Measurements from ENCODE around the gene CRHR1. TPM values are rescaled to one million over a fixed set of nuclear protein-coding genes. Genes with fewer than 3 reads are reported as not detected.

Gene CRHR1
- total RNA-seq, 1 experiment from 2014 or later = 1.6 TPM

DNA sequence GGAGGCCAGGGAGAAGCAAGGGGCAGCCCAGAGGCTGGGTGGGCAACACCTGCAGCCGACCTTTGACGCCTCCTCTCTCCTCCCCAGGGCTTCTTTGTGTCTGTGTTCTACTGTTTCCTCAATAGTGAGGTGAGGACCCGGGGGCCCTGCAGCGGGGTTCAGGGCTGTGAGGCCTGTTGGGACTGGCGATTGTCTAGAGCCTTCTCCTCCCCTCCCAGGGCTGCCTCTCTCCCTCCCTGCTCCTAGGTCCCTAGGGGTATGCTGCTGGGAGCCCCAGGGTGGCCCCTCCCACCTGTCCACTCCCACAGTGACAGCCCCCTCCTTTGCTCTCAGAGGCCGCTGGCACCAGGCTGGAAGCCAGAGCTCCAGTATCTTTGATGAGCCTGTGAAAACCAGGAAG lies 49.8 kb downstream of the CRHR1 start:
- POLR2A ChIA-PET = no interaction called here

DNA sequence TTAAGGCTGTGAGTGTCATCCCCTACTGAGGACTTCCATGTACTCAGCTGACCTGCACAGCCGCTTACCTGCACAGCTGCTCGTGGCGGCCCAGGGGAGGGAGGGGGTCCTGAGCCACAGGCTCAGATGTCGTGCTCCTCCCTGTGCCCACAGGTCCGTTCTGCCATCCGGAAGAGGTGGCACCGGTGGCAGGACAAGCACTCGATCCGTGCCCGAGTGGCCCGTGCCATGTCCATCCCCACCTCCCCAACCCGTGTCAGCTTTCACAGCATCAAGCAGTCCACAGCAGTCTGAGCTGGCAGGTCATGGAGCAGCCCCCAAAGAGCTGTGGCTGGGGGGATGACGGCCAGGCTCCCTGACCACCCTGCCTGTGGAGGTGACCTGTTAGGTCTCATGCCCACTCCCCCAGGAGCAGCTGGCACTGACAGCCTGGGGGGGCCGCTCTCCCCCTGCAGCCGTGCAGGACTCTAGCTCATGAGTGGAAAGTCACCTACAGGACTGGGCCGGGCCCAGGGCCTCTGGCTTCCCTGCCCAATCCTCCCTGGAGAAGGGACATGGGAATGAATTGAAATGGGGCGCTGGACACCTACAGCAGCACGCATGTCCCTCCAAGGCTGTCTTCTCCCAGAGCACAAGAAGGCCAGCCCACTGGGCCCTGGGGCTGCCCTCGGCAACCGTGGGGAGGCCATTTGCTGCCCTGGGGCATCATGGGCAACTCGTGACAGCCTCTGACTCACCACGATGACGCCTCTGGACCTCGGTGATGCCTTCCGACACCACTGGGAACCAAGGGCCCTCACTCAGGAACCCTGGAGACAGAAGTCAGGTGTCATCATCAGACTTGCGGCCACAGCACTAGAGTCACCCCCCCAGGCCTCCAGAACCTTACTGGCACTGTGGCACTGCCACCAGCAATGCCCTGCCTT lies 50.6 kb downstream of the CRHR1 start:
- no peak overlapping the region for H3K27ac Mint-ChIP-seq
- H3K36me3 Mint-ChIP-seq = no peaks in the 10 kb centered on the region
- DNase-seq (ENCODE audit: low spot score) (no peak), ATAC-seq (no peak)
- H3K9me3 Mint-ChIP-seq = no peaks in the 10 kb centered on the region
- no peaks in the 10 kb centered on the region; the same call in 1 of the 2 replicates for H3K27me3 Mint-ChIP-seq (ENCODE audit: low read depth)
- TF ChIP-seq NR1H2 (CRISPR knock-in tag; IDR thresholded peaks at IDR 0.05) (no peak), ZSCAN18 (CRISPR knock-in tag; IDR thresholded peaks at IDR 0.05) (no peak)
- ChIA-PET CTCF (interaction anchor here (0.7 to 1.3 kb wide), 7 partner anchors 14 to 195 kb away, joined by 3 to 7 read pairs (median 4); no protein-coding TSS in a partner anchor), POLR2A (no interaction called here)
- 0 out of 2 replicates have a peak, but pooled peaks cover 5% of the 10 kb centered on the region for H3K4me1 Mint-ChIP-seq
- no peak overlapping the region for H3K4me3 Mint-ChIP-seq

More for the DNA sequence above, 49.8 kb downstream of the CRHR1 start:
- DNase-seq (ENCODE audit: low spot score) (no peak), ATAC-seq (no peak)
- H3K27ac Mint-ChIP-seq = no peak overlapping the region
- CTCF ChIA-PET = interaction anchor here (0.7 to 3.5 kb wide), 8 partner anchors 15 to 194 kb away, joined by 3 to 37 read pairs (median 4); no protein-coding TSS in a partner anchor
- H3K4me3 Mint-ChIP-seq = no peak overlapping the region
- no peaks in the 10 kb centered on the region for H3K9me3 Mint-ChIP-seq
- no peaks in the 10 kb centered on the region for H3K36me3 Mint-ChIP-seq
- H3K27me3 Mint-ChIP-seq (ENCODE audit: low read depth) = no peaks in the 10 kb centered on the region
- H3K4me1 Mint-ChIP-seq = 0 out of 2 replicates have a peak, but pooled peaks cover 5% of the 10 kb centered on the region
- TF ChIP-seq ERG (CRISPR knock-in tag; IDR thresholded peaks at IDR 0.05) (no peak), HMGA2 (CRISPR knock-in tag; IDR thresholded peaks at IDR 0.05) (no peak), RORB (CRISPR knock-in tag; IDR thresholded peaks at IDR 0.05) (no peak), NR1H2 (CRISPR knock-in tag; IDR thresholded peaks at IDR 0.05) (no peak)
- TF ChIP-seq, protein P1, sequence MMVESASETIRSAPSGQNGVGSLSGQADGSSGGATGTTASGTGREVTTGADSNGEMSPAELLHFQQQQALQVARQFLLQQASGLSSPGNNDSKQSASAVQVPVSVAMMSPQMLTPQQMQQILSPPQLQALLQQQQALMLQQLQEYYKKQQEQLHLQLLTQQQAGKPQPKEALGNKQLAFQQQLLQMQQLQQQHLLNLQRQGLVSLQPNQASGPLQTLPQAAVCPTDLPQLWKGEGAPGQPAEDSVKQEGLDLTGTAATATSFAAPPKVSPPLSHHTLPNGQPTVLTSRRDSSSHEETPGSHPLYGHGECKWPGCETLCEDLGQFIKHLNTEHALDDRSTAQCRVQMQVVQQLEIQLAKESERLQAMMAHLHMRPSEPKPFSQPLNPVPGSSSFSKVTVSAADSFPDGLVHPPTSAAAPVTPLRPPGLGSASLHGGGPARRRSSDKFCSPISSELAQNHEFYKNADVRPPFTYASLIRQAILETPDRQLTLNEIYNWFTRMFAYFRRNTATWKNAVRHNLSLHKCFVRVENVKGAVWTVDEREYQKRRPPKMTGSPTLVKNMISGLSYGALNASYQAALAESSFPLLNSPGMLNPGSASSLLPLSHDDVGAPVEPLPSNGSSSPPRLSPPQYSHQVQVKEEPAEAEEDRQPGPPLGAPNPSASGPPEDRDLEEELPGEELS (CRISPR knock-in tag; IDR thresholded peaks at IDR 0.05) = no peak

DNA sequence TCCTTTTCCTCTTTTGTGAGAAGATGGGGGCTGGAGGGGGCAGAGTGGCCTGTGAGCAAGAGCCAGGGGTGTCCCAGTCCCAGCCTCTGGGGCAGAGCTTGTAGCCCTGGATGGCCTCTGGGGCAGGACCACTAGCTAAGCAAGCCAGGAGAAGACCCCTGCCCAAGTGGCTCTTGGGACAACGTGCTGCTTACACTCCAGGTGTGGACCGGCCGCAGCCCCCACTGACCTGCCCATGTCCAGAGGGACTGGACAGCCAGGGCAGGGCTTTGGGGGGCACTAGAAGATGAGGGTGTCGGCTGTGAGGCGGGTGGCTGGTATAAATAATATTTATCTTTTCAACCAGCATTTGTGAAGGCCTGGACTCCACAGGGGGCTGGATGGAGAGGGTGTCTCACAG lies 51.4 kb downstream of the CRHR1 start:
- H3K4me3 Mint-ChIP-seq = no peak overlapping the region
- POLR2A ChIA-PET = no interaction called here
- ATAC-seq = no peak
- H3K36me3 Mint-ChIP-seq = no peaks in the 10 kb centered on the region
- DNase-seq (ENCODE audit: low spot score) = no peak
- no peak overlapping the region for H3K27ac Mint-ChIP-seq
- CTCF ChIA-PET = interaction anchor here (0.6 to 2.6 kb wide), 12 partner anchors 12 to 195 kb away, joined by 3 to 17 read pairs (median 7); partner anchors contain the start of gene CRHR1
- no peaks in the 10 kb centered on the region for H3K9me3 Mint-ChIP-seq
- 0 out of 2 replicates have a peak, but pooled peaks cover 5% of the 10 kb centered on the region for H3K4me1 Mint-ChIP-seq
- TF ChIP-seq, protein P2, sequence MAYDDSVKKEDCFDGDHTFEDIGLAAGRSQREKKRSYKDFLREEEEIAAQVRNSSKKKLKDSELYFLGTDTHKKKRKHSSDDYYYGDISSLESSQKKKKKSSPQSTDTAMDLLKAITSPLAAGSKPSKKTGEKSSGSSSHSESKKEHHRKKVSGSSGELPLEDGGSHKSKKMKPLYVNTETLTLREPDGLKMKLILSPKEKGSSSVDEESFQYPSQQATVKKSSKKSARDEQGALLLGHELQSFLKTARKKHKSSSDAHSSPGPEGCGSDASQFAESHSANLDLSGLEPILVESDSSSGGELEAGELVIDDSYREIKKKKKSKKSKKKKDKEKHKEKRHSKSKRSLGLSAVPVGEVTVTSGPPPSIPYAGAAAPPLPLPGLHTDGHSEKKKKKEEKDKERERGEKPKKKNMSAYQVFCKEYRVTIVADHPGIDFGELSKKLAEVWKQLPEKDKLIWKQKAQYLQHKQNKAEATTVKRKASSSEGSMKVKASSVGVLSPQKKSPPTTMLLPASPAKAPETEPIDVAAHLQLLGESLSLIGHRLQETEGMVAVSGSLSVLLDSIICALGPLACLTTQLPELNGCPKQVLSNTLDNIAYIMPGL (CRISPR knock-in tag; IDR thresholded peaks at IDR 0.05) = no peak
- TF ChIP-seq USF1 (CRISPR knock-in tag; IDR thresholded peaks at IDR 0.05) (no peak), ATF1 (CRISPR knock-in tag; IDR thresholded peaks at IDR 0.05) (no peak)
- TF ChIP-seq, protein P3, sequence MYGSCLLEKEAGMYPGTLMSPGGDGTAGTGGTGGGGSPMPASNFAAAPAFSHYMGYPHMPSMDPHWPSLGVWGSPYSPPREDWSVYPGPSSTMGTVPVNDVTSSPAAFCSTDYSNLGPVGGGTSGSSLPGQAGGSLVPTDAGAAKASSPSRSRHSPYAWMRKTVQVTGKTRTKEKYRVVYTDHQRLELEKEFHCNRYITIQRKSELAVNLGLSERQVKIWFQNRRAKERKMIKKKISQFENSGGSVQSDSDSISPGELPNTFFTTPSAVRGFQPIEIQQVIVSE (CRISPR knock-in tag; IDR thresholded peaks at IDR 0.05; ENCODE audit: borderline replicate concordance) = no peak
- no peaks in the 10 kb centered on the region; the same call in 1 of the 2 replicates for H3K27me3 Mint-ChIP-seq (ENCODE audit: low read depth)
